Activated CD4-positive, CD25-positive, alpha-beta regulatory T cell treated with anti-CD3 and anti-CD28 coated beads, Interleukin-2, amount 50 U/mL, for 16 hours (primary cell): Measurements from ENCODE around the gene KLC1.

Experiments
- DNase-seq: peaks from one replicate; pipeline ENCODE4 v3.0.0-alpha.2; 2020; ENCODE audit warnings: low read depth, low spot score

KLC1 gene

GRCh38 chr14:103719751-103720150, 90.7 kb downstream of the KLC1 start:
- no peak for DNase-seq

DNA sequence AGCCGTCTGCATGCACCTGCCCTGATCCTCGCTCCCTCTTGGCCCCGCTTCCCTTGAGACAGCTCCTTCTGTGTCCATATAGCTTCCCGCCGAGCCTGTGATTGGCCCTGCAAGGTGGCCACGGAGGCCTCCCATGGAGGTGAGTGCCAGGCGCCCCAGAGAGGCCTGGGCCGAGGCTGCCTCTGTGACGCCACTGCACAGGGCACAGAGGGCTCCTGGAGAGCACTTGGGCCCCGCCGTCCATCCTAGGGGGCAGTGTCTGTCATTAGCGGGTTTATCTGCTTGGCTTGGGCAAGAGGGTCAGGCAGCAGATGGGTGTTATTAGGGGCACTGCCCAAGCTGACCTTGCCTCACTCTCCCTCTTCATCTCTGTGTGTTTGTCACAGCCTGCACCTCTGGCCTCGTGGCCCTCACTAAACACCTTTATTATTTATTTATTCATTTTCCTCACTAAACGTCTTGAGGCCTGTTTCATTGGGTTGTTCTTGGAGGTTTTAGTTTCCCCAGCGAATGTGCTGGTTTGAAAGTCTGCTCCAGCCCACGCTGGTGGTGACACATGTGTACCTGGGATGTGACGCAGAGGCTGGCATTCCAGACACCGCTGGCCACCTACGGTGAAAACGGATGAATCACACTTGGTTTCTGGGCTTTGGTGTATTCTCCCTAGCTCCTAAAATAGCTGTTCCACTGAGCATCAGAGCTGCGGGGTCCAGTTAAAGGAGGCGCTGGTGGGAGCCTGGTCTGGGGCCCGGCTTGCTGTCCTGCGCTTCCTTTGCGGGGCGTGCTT, 92.5 kb downstream of the KLC1 start:
- no peak for DNase-seq

GRCh38 chr14:103723748-103724081, 94.7 kb downstream of the KLC1 start:
- no peak for DNase-seq

DNA sequence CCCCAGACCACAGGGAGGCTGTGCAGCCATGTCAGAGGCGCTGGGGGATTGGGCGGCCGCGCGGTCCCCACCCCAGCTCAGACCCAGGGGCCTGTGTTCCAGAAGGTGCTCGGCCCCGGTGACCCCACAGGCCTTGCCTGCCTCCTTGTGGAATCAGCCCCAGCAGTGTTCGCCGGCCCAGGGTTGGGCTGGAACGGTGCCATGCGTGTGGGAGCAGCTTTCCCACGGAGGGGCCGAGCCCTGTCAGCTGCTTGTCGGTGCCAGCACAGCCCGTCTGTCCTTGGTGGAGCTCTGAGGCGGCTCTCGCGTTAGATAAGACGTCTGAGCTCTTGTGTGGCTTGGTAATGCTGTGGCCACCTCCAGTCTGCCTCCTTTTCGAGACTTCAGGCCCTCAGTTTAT, 95.1 kb downstream of the KLC1 start:
- DNase-seq, result no peak

- no peak for DNase-seq
Measured at GRCh38 chr14:103725001-103725682, 96.1 kb downstream of the KLC1 start.

- DNase-seq, result no peak
Measured at GRCh38 chr14:103725739-103726395, 96.9 kb downstream of the KLC1 start.

DNA sequence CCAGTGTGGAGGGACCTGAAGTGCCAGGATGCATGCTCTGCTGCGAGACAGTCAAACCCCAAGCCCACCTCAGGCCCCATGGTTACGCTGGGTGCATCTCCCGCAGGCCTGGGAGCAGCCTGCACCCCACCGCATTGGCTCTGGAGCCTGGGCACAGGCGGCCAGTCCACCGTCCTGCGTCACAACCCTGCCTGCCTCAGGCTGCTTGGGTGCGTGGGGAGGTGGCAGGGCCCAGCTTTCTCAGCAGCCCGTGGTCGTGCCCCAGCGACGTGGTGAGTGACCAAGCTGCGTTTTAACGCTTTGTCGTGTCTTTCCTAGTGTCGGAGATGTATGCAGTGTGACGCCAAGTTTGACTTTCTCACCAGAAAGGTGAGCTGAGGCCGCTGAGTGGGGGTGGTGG, 97.5 kb downstream of the KLC1 start:
- no peak for DNase-seq

GRCh38 chr14:103727313-103727980, 98.4 kb downstream of the KLC1 start:
- no peak for DNase-seq

GRCh38 chr14:103728141-103728540, 99.1 kb downstream of the KLC1 start:
- DNase-seq, result no peak

- no peak for DNase-seq
Measured at GRCh38 chr14:103728721-103729120, 99.7 kb downstream of the KLC1 start.

GRCh38 chr14:103729496-103730448, 100.8 kb downstream of the KLC1 start:
- no peak for DNase-seq

GRCh38 chr14:103730490-103731035, 101.6 kb downstream of the KLC1 start:
- DNase-seq, result no peak

GRCh38 chr14:103731481-103731880, 102.5 kb downstream of the KLC1 start:
- no peak for DNase-seq

DNA sequence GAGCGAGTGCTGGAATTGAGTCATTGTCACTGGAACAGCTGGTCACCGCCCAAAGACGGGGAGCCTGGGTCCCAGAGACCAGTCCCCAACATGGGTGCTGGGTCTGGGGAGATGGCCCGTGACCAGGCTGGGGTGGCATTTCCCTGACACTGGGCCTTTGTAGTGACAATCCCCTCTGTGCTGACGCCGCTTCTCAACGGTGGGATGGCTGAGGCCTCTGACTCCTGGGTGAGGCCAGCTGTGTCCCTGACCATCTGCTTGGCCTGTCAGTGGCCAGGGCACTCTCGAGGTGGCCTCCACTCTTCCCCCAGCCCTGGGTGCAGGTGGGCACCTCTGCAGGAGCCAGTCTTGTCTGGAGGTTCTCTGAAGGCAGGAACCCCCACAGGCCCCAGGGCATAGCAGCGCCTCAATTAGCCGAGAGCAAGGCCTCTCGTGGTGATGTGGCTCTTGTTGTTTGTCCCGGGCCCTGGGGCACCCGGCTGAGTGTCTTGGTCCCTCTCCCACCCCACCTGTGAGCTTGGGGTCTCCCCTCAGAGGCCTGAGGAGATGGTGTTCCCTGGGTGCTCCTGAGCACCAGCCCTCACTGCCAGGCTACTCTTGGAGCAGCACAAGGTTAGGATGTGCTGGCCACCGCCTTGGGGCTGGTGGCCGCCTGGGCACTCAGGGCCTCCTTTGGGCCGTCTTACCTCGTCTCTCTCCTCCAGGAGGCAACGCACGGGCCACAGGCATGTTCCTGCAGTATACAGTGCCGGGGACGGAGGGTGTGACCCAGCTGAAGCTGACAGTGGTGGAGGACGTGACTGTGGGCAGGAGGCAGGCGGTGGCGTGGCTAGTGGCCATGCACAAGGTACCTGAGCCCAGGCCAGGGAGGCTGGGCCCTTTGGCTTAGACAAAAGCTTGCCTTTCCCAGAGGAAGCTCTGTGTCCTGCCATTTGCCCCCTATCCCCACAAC, 103.2 kb downstream of the KLC1 start:
- no peak for DNase-seq

DNA sequence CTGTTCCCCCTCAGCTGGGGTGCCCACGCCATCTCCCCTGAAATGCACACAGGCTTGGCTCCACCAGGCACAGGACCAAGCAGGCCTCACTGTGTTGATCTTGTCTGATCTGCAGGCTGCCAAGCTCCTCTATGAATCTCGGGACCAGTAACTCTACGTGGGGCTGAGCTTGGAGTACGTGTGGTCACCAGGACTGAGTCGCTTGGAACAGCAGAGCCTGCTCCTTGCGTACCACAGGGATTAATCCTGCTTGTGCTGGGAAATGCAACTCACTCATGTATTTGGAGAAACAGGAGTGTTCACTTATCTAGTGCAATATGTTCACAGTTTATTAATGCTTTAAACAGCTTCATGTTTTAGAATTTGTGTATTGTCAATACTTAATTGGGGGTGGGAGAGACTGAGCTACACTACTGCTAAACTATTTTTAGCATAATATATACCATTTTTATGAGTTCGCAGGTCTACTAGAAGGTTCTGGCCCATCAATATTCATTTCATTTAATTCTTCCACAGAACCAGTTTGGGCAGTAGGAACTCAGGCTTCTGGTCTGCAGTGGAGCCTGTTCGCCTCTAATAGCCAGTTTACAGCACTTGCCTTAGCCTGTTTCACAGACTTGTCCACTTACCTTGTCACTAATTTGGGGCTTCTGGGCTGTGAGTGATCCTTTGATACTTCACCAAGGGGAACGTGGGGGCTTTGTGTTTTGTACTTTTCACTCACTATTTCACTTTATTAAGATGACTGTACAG, 104.0 kb downstream of the KLC1 start:
- DNase-seq, result no peak

GRCh38 chr14:103733651-103734050, 104.6 kb downstream of the KLC1 start:
- DNase-seq, result no peak

DNA sequence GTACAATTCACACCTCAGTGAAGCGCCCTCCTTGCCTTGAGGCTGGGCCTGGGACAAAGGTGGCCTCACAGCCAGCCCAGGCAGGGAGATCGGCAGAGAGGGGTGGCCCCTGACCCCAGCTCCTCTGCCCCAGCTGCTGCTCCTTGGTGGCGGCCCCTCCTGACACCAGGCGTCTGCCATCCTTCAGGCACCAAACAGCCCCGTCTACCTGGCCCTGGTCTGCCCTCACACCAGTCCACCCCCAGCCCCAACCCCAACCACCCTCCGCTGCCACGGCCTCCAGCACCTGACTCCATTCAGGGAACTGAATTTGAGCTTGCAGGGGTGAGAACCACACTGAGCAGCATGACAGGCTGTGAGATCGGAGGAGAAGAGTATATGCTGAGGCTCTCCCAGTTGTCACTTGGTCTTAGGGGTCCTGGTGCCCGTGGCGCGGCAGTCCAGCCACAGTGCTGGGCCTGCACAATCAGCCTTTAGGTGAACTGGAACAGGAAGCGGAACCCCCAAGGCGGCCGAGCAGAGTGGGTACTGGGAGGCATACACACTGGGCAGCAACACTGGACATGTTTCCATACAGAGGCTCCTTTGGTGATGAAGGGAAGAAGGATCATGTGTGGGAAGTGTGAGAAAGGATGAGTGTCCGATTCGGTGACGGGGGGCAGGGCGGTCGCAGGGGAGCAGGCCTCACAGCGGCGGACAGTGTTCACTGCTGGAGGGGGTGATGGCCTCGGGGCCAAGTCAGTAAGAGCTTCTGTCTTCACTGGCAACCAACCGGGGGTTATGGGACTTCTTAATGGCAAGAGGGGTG, 105.3 kb downstream of the KLC1 start:
- DNase-seq, result no peak

- DNase-seq, result no peak
Measured at GRCh38 chr14:103735022-103735421, 106.0 kb downstream of the KLC1 start.
